WI38 (cell line): ENCODE measurements around the gene C14orf93.

Experiments
- H3K4me3 ChIP-seq: 2 replicates; pipeline ENCODE4 v1.5.1; 2011; ENCODE audit warnings: low read depth, mild to moderate bottlenecking, control low read depth, low read length
- CTCF ChIP-seq: IDR thresholded peaks from 2 replicates; pipeline ENCODE4 v1.5.1; 2012; ENCODE audit warnings: low read depth, mild to moderate bottlenecking, control low read depth, low read length

Gene C14orf93

GRCh38 chr14:23043754-23044153, 33.8 kb upstream of the C14orf93 start:
- no peak overlapping the region for H3K4me3 ChIP-seq
- TF ChIP-seq CTCF: no peak

- H3K4me3 ChIP-seq: no peak overlapping the region
- TF ChIP-seq CTCF: no peak
Measured at GRCh38 chr14:23043145-23043544, 33.2 kb upstream of the C14orf93 start.

DNA sequence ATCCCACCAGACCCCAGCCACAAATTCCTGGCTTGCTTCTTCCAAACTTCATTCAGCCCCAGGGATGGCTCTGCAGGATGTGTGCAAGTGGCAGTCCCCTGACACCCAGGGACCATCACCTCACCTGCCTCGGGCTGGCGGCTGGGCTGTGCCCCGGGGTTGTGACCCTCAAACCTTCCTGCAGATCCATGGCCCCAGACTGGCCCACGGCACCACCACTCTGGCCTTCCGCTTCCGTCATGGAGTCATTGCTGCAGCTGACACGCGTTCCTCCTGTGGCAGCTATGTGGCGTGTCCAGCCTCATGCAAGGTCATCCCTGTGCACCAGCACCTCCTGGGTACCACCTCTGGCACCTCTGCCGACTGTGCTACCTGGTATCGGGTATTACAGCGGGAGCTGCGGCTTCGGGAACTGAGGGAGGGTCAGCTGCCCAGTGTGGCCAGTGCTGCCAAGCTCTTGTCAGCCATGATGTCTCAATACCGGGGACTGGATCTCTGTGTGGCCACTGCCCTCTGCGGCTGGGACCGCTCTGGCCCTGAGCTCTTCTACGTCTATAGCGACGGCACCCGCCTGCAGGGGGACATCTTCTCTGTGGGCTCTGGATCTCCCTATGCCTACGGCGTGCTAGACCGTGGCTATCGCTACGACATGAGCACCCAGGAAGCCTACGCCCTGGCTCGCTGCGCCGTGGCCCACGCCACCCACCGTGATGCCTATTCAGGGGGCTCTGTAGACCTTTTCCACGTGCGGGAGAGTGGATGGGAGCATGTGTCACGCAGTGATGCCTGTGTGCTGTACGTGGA, 32.4 kb upstream of the C14orf93 start, which contains the start of gene PSMB11:
TSS of gene PSMB11 (plus strand) at position 51 of the 804 bp plus-strand sequence. CDS start at position 65, 14 bp downstream.
- no peak for TF ChIP-seq CTCF

DNA sequence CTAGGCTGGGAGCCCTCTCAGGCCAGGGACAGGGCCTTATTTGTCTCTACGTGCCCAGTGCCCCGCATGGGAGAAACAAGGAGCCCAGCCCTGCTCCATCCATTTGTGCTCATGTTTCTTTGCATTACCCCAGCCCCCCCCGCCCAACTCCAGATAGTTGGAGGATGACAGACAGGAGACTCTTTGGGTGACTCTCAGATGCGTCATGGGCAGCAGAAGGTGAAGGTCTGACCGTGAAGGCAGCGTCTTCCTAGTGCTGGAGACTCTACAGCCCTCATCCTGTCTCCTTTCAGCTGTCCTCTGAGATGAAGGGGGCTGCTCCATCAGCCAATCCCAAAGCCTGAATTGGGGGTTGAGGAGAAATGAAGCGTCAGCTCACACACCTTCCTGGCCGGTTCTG, 31.8 kb upstream of the C14orf93 start:
- no peak for TF ChIP-seq CTCF
- no peak overlapping the region for H3K4me3 ChIP-seq

More for the DNA sequence above, 32.4 kb upstream of the C14orf93 start, which contains the start of gene PSMB11:
- H3K4me3 ChIP-seq: no peak within 1 kb of the TSS

DNA sequence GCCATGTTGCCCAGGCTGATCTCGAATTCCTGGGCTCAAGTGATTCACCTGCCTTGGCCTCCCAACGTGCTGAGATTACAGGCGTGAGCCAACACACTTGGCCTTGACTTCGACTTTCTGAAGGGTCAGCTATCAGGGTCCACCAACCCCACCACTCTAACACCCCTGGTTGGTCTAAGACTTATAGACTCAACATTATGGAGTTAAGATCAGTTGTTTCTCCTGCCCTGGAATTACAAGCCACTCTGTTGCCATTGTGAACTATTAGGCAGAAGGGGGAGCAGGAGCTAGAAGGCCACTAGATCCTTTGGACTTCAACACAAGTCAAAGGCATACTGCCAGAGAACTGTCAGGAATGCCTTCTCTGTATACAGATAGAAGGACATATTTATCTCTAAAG, 30.2 kb upstream of the C14orf93 start:
- no peak for TF ChIP-seq CTCF
- no peak overlapping the region for H3K4me3 ChIP-seq

GRCh38 chr14:23035303-23036144, 25.6 kb upstream of the C14orf93 start:
- peak overlapping the region; percentile 93 for H3K4me3 ChIP-seq
- no peak for TF ChIP-seq CTCF
